ENCODE data around the gene POLR2J3. TPM values are rescaled to one million over a fixed set of nuclear protein-coding genes. Genes with fewer than 3 reads are reported as not detected.
A peak's percentile ranks its signal among the peaks of the same experiment; 100 is the strongest.
"Not testable (repeated sequence)": the region's sequence is repeated elsewhere in the genome, so short reads cannot be mapped to it uniquely, and the experiment has no call there.

POLR2J3 gene
- polyA plus RNA-seq, 2 donors, result 39.1 to 71.0 TPM

GRCh38 chr7:102610441-102610840, 38.1 kb upstream of the POLR2J3 start:
- H3K9me3 ChIP-seq (ENCODE audit: control insufficient read depth in 2 of 2, insufficient read depth in 1 of 2, low read depth in 1 of 2, low read length in 1 of 2); H3K27me3 ChIP-seq (ENCODE audit: control insufficient read depth in 1 of 2, insufficient read depth in 2 of 2, low read length in 2 of 2); H3K4me3 ChIP-seq (ENCODE audit: low read depth in 1 of 2, low read length in 2 of 2); H3K36me3 ChIP-seq (ENCODE audit: control insufficient read depth in 2 of 2, insufficient read depth in 2 of 2, low read length in 1 of 2); H3K4me1 ChIP-seq (ENCODE audit: control insufficient read depth in 2 of 2, insufficient read depth in 2 of 2, low read length in 1 of 2): not testable (repeated sequence)
- no CpG with 5 or more reads among the region's 7 CpGs for WGBS, 2 donors
- peak overlapping the region in 1 of 2 donors; percentile 21 for H3K27ac ChIP-seq (ENCODE audit: low read depth in 2 of 2, low read length in 1 of 2)

GRCh38 chr7:102609734-102610133, 37.4 kb upstream of the POLR2J3 start:
- not testable (repeated sequence) for H3K27ac ChIP-seq (ENCODE audit: low read depth in 2 of 2, low read length in 1 of 2); H3K27me3 ChIP-seq (ENCODE audit: control insufficient read depth in 1 of 2, insufficient read depth in 2 of 2, low read length in 2 of 2); H3K9me3 ChIP-seq (ENCODE audit: control insufficient read depth in 2 of 2, insufficient read depth in 1 of 2, low read depth in 1 of 2, low read length in 1 of 2); H3K4me3 ChIP-seq (ENCODE audit: low read depth in 1 of 2, low read length in 2 of 2); H3K36me3 ChIP-seq (ENCODE audit: control insufficient read depth in 2 of 2, insufficient read depth in 2 of 2, low read length in 1 of 2); H3K4me1 ChIP-seq (ENCODE audit: control insufficient read depth in 2 of 2, insufficient read depth in 2 of 2, low read length in 1 of 2)
- 54 to 67% methylated on average over 5 to 6 of the region's 10 CpGs for WGBS, 2 donors

- not testable (repeated sequence) for H3K36me3 ChIP-seq (ENCODE audit: control insufficient read depth in 2 of 2, insufficient read depth in 2 of 2, low read length in 1 of 2); H3K27ac ChIP-seq (ENCODE audit: low read depth in 2 of 2, low read length in 1 of 2); H3K4me3 ChIP-seq (ENCODE audit: low read depth in 1 of 2, low read length in 2 of 2); H3K9me3 ChIP-seq (ENCODE audit: control insufficient read depth in 2 of 2, insufficient read depth in 1 of 2, low read depth in 1 of 2, low read length in 1 of 2); H3K4me1 ChIP-seq (ENCODE audit: control insufficient read depth in 2 of 2, insufficient read depth in 2 of 2, low read length in 1 of 2); H3K27me3 ChIP-seq (ENCODE audit: control insufficient read depth in 1 of 2, insufficient read depth in 2 of 2, low read length in 2 of 2)
- WGBS, 2 donors, result no CpG with 5 or more reads among the region's 5 CpGs
Measured at GRCh38 chr7:102606848-102607247, 34.5 kb upstream of the POLR2J3 start.

GRCh38 chr7:102604431-102605145, 32.2 kb upstream of the POLR2J3 start:
- not testable (repeated sequence) for H3K4me3 ChIP-seq (ENCODE audit: low read depth in 1 of 2, low read length in 2 of 2); H3K4me1 ChIP-seq (ENCODE audit: control insufficient read depth in 2 of 2, insufficient read depth in 2 of 2, low read length in 1 of 2); H3K27me3 ChIP-seq (ENCODE audit: control insufficient read depth in 1 of 2, insufficient read depth in 2 of 2, low read length in 2 of 2); H3K9me3 ChIP-seq (ENCODE audit: control insufficient read depth in 2 of 2, insufficient read depth in 1 of 2, low read depth in 1 of 2, low read length in 1 of 2); H3K27ac ChIP-seq (ENCODE audit: low read depth in 2 of 2, low read length in 1 of 2); H3K36me3 ChIP-seq (ENCODE audit: control insufficient read depth in 2 of 2, insufficient read depth in 2 of 2, low read length in 1 of 2)
- 22% methylated on average over 5 of the region's 19 CpGs; no CpG with 5 or more reads in 1 of the 2 donors for WGBS, 2 donors

GRCh38 chr7:102602317-102602716, 29.9 kb upstream of the POLR2J3 start:
- not testable (repeated sequence) for H3K27me3 ChIP-seq (ENCODE audit: control insufficient read depth in 1 of 2, insufficient read depth in 2 of 2, low read length in 2 of 2); H3K4me1 ChIP-seq (ENCODE audit: control insufficient read depth in 2 of 2, insufficient read depth in 2 of 2, low read length in 1 of 2); H3K27ac ChIP-seq (ENCODE audit: low read depth in 2 of 2, low read length in 1 of 2); H3K4me3 ChIP-seq (ENCODE audit: low read depth in 1 of 2, low read length in 2 of 2); H3K9me3 ChIP-seq (ENCODE audit: control insufficient read depth in 2 of 2, insufficient read depth in 1 of 2, low read depth in 1 of 2, low read length in 1 of 2); H3K36me3 ChIP-seq (ENCODE audit: control insufficient read depth in 2 of 2, insufficient read depth in 2 of 2, low read length in 1 of 2)
- no CpG with 5 or more reads among the region's 12 CpGs for WGBS, 2 donors

GRCh38 chr7:102599699-102600098, 27.3 kb upstream of the POLR2J3 start:
- no CpG with 5 or more reads among the region's 9 CpGs for WGBS, 2 donors

GRCh38 chr7:102596036-102596435, 23.7 kb upstream of the POLR2J3 start:
- WGBS, 2 donors, result 77 to 78% methylated on average over 4 of the region's 10 CpGs
- not testable (repeated sequence) for H3K27me3 ChIP-seq (ENCODE audit: control insufficient read depth in 1 of 2, insufficient read depth in 2 of 2, low read length in 2 of 2); H3K36me3 ChIP-seq (ENCODE audit: control insufficient read depth in 2 of 2, insufficient read depth in 2 of 2, low read length in 1 of 2); H3K9me3 ChIP-seq (ENCODE audit: control insufficient read depth in 2 of 2, insufficient read depth in 1 of 2, low read depth in 1 of 2, low read length in 1 of 2); H3K4me3 ChIP-seq (ENCODE audit: low read depth in 1 of 2, low read length in 2 of 2); H3K4me1 ChIP-seq (ENCODE audit: control insufficient read depth in 2 of 2, insufficient read depth in 2 of 2, low read length in 1 of 2); H3K27ac ChIP-seq (ENCODE audit: low read depth in 2 of 2, low read length in 1 of 2)

More at GRCh38 chr7:102599699-102600098, 27.3 kb upstream of the POLR2J3 start:
- not testable (repeated sequence) for H3K4me1 ChIP-seq (ENCODE audit: control insufficient read depth in 2 of 2, insufficient read depth in 2 of 2, low read length in 1 of 2); H3K9me3 ChIP-seq (ENCODE audit: control insufficient read depth in 2 of 2, insufficient read depth in 1 of 2, low read depth in 1 of 2, low read length in 1 of 2); H3K36me3 ChIP-seq (ENCODE audit: control insufficient read depth in 2 of 2, insufficient read depth in 2 of 2, low read length in 1 of 2); H3K27ac ChIP-seq (ENCODE audit: low read depth in 2 of 2, low read length in 1 of 2); H3K4me3 ChIP-seq (ENCODE audit: low read depth in 1 of 2, low read length in 2 of 2); H3K27me3 ChIP-seq (ENCODE audit: control insufficient read depth in 1 of 2, insufficient read depth in 2 of 2, low read length in 2 of 2)

GRCh38 chr7:102593637-102594334, 21.4 kb upstream of the POLR2J3 start:
- not testable (repeated sequence) for H3K9me3 ChIP-seq (ENCODE audit: control insufficient read depth in 2 of 2, insufficient read depth in 1 of 2, low read depth in 1 of 2, low read length in 1 of 2); H3K27ac ChIP-seq (ENCODE audit: low read depth in 2 of 2, low read length in 1 of 2); H3K36me3 ChIP-seq (ENCODE audit: control insufficient read depth in 2 of 2, insufficient read depth in 2 of 2, low read length in 1 of 2); H3K4me3 ChIP-seq (ENCODE audit: low read depth in 1 of 2, low read length in 2 of 2); H3K27me3 ChIP-seq (ENCODE audit: control insufficient read depth in 1 of 2, insufficient read depth in 2 of 2, low read length in 2 of 2); H3K4me1 ChIP-seq (ENCODE audit: control insufficient read depth in 2 of 2, insufficient read depth in 2 of 2, low read length in 1 of 2)
- no CpG with 5 or more reads among the region's 68 CpGs for WGBS, 2 donors

- H3K27ac ChIP-seq (ENCODE audit: low read depth in 2 of 2, low read length in 1 of 2); H3K9me3 ChIP-seq (ENCODE audit: control insufficient read depth in 2 of 2, insufficient read depth in 1 of 2, low read depth in 1 of 2, low read length in 1 of 2): not testable (repeated sequence)
- 24% methylated on average over 6 of the region's 26 CpGs for WGBS, 2 donors
Measured at GRCh38 chr7:102592477-102593019, 20.2 kb upstream of the POLR2J3 start.

GRCh38 chr7:102589857-102590256, 17.5 kb upstream of the POLR2J3 start:
- H3K27ac ChIP-seq (ENCODE audit: low read depth in 2 of 2, low read length in 1 of 2); H3K27me3 ChIP-seq (ENCODE audit: control insufficient read depth in 1 of 2, insufficient read depth in 2 of 2, low read length in 2 of 2); H3K36me3 ChIP-seq (ENCODE audit: control insufficient read depth in 2 of 2, insufficient read depth in 2 of 2, low read length in 1 of 2); H3K4me1 ChIP-seq (ENCODE audit: control insufficient read depth in 2 of 2, insufficient read depth in 2 of 2, low read length in 1 of 2); H3K4me3 ChIP-seq (ENCODE audit: low read depth in 1 of 2, low read length in 2 of 2); H3K9me3 ChIP-seq (ENCODE audit: control insufficient read depth in 2 of 2, insufficient read depth in 1 of 2, low read depth in 1 of 2, low read length in 1 of 2): not testable (repeated sequence)
- WGBS, 2 donors, result no CpG with 5 or more reads among the region's 9 CpGs

More at GRCh38 chr7:102592477-102593019, 20.2 kb upstream of the POLR2J3 start:
- not testable (repeated sequence) for H3K4me3 ChIP-seq (ENCODE audit: low read depth in 1 of 2, low read length in 2 of 2); H3K27me3 ChIP-seq (ENCODE audit: control insufficient read depth in 1 of 2, insufficient read depth in 2 of 2, low read length in 2 of 2); H3K4me1 ChIP-seq (ENCODE audit: control insufficient read depth in 2 of 2, insufficient read depth in 2 of 2, low read length in 1 of 2); H3K36me3 ChIP-seq (ENCODE audit: control insufficient read depth in 2 of 2, insufficient read depth in 2 of 2, low read length in 1 of 2)

All from esophagus (tissue), 2 donors.